SH-SY5Y (cell line): ENCODE measurements around the gene S1PR5.

Source experiments
- GATA2 ChIP-seq: IDR thresholded peaks from 2 replicates; pipeline ENCODE4 v1.6.1; 2011; ENCODE audit warnings: mild to moderate bottlenecking, low read depth, low read length
- GATA3 ChIP-seq: IDR thresholded peaks from 2 replicates; pipeline ENCODE4 v1.6.1; 2011; ENCODE audit warnings: low read depth, mild to moderate bottlenecking, low read length, moderate library complexity

DNA sequence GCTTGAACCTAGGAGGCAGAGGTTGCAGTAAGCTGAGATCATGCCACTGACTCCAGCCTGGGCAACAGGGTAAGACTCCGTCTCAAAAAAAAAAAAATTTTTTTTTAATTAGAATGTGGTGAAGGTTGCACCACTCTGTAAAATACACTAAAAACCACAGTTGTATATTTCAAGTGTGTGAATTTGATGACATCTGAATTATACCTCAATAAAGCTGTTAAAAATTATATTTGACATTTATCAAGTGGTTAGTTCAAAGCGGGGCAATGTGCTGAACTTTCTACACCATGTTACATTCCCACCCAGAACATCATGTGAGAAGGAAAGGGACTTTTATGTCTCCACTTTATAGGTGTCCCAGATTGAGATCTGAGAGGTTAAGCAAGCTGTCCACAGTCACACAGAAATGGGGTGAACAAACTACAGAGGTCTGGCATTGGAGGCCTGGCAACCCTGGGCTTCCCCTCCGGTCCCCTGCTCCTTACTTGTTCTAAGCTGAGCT lies 5.9 kb upstream of the S1PR5 start:
- TF ChIP-seq GATA2 (no peak), GATA3 (no peak)
